Stimulated activated naive B cell treated with anti-CD40 and anti-IgM and Interleukin-4, amounts not matched to agents 10 μg/mL and 1 μg/mL and 100 μg/mL, for 72 hours (primary cell): Measurements from ENCODE around the gene SCGB1C2.
A peak's percentile ranks its signal among the peaks of the same experiment; 100 is the strongest.

Source experiments
- ATAC-seq, 2 donors: fragments of 150-1000 bp; cut with Tn5 transposase; replicated peaks; 2 replicates each; pipeline ENCODE4 v1.10.0; 2021; ENCODE audit warnings: moderate library complexity in 1 of 2
- DNase-seq: peaks from one replicate; pipeline ENCODE4 v3.0.0; 2021
- H3K27ac Mint-ChIP-seq: one replicate; pipeline ENCODE4 v1.8.0; 2022; ENCODE audit warnings: mild to moderate bottlenecking, mixed read lengths
- H3K27me3 Mint-ChIP-seq, 2 donors: one replicate each; pipeline ENCODE4 v1.8.0; 2022; ENCODE audit warnings: mixed read lengths in 2 of 2
- H3K36me3 Mint-ChIP-seq, 2 donors: one replicate each; pipeline ENCODE4 v1.8.0; 2022; ENCODE audit warnings: mixed read lengths in 2 of 2, mild to moderate bottlenecking in 1 of 2
- H3K4me1 Mint-ChIP-seq, 2 donors: one replicate each; pipeline ENCODE4 v1.8.0; 2022; ENCODE audit warnings: mixed read lengths in 2 of 2, mild to moderate bottlenecking in 1 of 2
- H3K4me3 Mint-ChIP-seq, 2 donors: one replicate each; pipeline ENCODE4 v1.8.0; 2022; ENCODE audit warnings: mild to moderate bottlenecking in 2 of 2, mixed read lengths in 2 of 2, moderate library complexity in 1 of 2
- H3K9me3 Mint-ChIP-seq, 2 donors: one replicate each; pipeline ENCODE4 v1.8.0; 2022; ENCODE audit warnings: mixed read lengths in 2 of 2, mild to moderate bottlenecking in 1 of 2

Gene SCGB1C2

GRCh38 chr17:172401-172800 lies 35.0 kb downstream of the SCGB1C2 start:
- Mint-ChIP-seq H3K27me3 (peaks cover 17 to 20% of the 10 kb centered on the region in 2 donors), H3K9me3 (no peaks in the 10 kb centered on the region), H3K36me3 (no peaks in the 10 kb centered on the region), H3K4me1 (no peaks in the 10 kb centered on the region), H3K27ac (no peak overlapping the region), H3K4me3 (no peak overlapping the region)
- no peak for ATAC-seq
- no peak for DNase-seq

- H3K4me1 Mint-ChIP-seq: no peaks in the 10 kb centered on the region
- H3K27ac Mint-ChIP-seq: no peak overlapping the region
- H3K27me3 Mint-ChIP-seq: peaks cover 24 to 29% of the 10 kb centered on the region in 2 donors
- H3K9me3 Mint-ChIP-seq: no peaks in the 10 kb centered on the region
- no peaks in the 10 kb centered on the region for H3K36me3 Mint-ChIP-seq
- ATAC-seq (no peak), DNase-seq (no peak)
- no peak overlapping the region for H3K4me3 Mint-ChIP-seq
Measured at GRCh38 chr17:173166-173911, 36.0 kb downstream of the SCGB1C2 start.

GRCh38 chr17:177155-177554 lies 39.8 kb downstream of the SCGB1C2 start:
- H3K27me3 Mint-ChIP-seq: peaks cover 24 to 42% of the 10 kb centered on the region in 2 donors

DNA sequence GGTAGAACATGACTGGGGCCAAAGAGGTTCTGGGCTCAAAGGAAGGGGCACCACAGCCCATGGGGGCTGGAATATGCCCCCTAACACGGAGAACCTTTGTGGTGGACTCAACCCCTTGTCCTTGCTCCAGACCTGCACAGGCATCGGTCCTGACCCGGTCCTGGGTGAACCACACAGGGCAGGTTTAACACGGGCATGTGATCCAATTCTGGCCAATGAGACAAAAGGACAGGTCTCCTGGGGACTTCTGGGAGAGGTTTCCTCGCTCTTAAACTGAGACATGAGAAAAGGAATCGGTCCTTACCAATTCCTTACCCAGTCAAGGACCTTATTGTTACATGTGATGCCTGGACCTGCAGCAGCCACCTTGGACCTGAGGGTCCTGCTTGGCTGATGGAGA lies 40.4 kb downstream of the SCGB1C2 start:
- no peak overlapping the region for H3K27ac Mint-ChIP-seq
- ATAC-seq: no peak
- H3K36me3 Mint-ChIP-seq: no peaks in the 10 kb centered on the region
- no peaks in the 10 kb centered on the region for H3K9me3 Mint-ChIP-seq
- H3K4me3 Mint-ChIP-seq: no peak overlapping the region
- DNase-seq: no peak
- peaks cover 2 to 6% of the 10 kb centered on the region in 2 donors for H3K4me1 Mint-ChIP-seq
- H3K27me3 Mint-ChIP-seq: peaks cover 30 to 48% of the 10 kb centered on the region in 2 donors

More at GRCh38 chr17:177155-177554, 39.8 kb downstream of the SCGB1C2 start:
- no peak overlapping the region for H3K27ac Mint-ChIP-seq
- H3K4me1 Mint-ChIP-seq: peaks cover 2 to 4% of the 10 kb centered on the region in 2 donors
- no peaks in the 10 kb centered on the region for H3K36me3 Mint-ChIP-seq
- DNase-seq: no peak
- H3K9me3 Mint-ChIP-seq: no peaks in the 10 kb centered on the region
- H3K4me3 Mint-ChIP-seq: no peak overlapping the region
- ATAC-seq: no peak

DNA sequence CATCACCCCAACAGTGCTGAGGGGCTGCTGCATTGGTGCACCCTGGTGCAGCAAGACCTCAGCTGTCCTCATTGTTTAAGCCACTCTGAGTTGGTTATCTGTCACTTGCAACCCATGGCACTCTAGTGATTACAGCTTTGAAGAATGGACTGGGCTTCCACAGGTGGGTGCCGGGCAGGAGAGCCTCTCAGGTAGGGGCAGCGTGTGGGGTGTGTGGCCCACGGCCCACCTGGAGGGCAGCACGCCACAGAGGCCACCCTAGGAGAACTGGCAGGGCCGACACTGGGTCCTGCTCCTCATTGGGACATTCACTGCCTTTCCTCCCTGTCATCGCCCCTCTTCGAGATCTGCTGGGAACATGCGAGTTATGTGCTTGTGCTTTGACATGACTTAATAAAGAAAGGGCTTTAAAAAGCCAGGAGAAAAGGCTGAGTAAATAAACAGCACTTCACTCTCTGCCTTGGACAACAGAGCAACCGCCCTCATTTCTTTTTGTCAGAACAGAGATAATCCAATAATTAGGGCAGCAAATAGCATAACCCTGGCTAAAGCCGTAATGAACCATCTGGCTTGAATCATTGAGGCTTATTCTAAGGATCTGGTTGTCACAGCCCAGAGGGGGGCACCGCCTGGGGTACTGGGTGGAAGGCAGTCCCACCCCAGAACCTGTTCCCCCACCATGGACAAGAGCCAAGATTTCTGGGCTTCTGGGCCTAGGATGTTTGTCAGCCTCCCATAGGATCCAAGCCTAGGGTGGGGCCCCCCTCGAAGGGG lies 41.1 kb downstream of the SCGB1C2 start:
- Mint-ChIP-seq H3K9me3 (no peaks in the 10 kb centered on the region), H3K4me3 (no peak overlapping the region), H3K36me3 (no peaks in the 10 kb centered on the region)

DNA sequence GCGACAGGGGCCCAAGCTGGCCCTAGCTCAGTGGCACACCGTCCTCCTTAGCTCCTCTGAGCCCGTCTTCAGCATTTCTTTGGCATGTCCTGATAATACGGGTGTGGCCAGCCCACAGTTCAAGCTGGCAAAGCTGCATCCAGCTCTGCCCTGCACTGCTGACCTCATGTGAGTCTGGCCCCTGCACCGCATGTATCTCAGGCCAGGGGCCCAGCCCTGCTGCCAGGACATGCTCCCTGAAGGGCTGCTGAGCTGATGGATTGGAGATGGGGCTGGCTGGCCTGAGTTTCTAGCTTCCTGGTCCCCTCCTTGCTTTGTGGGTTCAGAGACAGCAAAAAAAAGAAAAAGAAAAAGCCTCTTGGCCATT lies 41.7 kb downstream of the SCGB1C2 start:
- Mint-ChIP-seq H3K36me3 (no peaks in the 10 kb centered on the region), H3K9me3 (no peaks in the 10 kb centered on the region), H3K4me1 (peaks cover 2 to 6% of the 10 kb centered on the region in 2 donors), H3K27ac (no peak overlapping the region), H3K27me3 (peaks cover 43 to 54% of the 10 kb centered on the region in 2 donors), H3K4me3 (no peak overlapping the region)
- ATAC-seq (no peak), DNase-seq (no peak)

More for the DNA sequence above, 41.1 kb downstream of the SCGB1C2 start:
- peaks cover 37 to 49% of the 10 kb centered on the region in 2 donors for H3K27me3 Mint-ChIP-seq
- peaks cover 2 to 6% of the 10 kb centered on the region in 2 donors for H3K4me1 Mint-ChIP-seq
- H3K27ac Mint-ChIP-seq: no peak overlapping the region
- no peak for DNase-seq
- ATAC-seq: no peak

- ATAC-seq: no peak
- Mint-ChIP-seq H3K36me3 (no peaks in the 10 kb centered on the region), H3K27me3 (peaks cover 51 to 62% of the 10 kb centered on the region in 2 donors), H3K9me3 (no peaks in the 10 kb centered on the region), H3K27ac (no peak overlapping the region), H3K4me1 (peaks cover 2 to 6% of the 10 kb centered on the region in 2 donors), H3K4me3 (no peak overlapping the region)
- no peak for DNase-seq
Measured at GRCh38 chr17:179781-180380, 42.5 kb downstream of the SCGB1C2 start.

DNA sequence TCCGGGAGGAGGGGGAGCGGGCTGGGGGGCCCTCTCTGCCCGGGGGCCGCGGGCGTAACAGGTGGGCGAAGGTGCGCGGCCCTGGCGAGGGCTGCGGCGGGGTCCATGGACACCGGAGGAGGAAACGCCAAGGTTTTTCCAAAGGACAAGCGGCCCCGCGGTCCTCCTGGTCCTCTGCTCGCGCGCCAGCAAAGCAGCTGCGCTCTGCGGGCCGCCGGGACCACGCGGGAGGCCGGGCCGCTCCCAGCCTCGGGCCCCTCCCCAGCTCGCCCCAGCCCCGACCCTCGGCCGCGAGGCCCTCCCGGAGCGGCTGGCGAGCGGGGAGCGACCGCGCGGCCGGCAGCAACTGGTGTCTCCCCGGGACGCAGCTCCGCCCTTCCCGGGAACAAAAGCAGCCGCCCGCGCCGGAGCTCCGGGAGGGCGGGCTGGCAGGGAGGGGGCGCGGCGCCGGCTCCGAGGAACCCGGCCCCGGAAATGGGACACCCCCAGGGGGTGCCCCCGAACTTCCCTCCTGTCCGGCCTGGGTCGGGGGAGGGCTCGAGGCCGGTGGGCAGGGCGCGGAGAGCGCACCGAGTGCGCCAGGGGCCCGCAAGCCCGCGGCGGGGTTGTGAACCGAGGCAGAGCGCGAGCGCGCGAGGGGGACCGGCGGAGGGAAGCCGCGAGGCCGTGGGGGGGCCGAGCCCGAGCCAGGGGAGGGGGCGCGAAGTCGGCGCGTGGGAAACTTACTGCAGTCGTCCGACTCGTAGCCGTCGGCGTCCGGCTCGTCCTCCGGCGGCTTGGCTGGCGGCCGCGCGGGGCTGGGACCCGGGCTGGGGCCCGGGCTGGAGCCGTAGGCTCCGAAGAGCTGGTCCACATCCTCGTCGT lies 43.2 kb downstream of the SCGB1C2 start:
- DNase-seq: no peak
- H3K27ac Mint-ChIP-seq: no peak overlapping the region
- peaks cover 54 to 70% of the 10 kb centered on the region in 2 donors for H3K27me3 Mint-ChIP-seq
- no peak overlapping the region for H3K4me3 Mint-ChIP-seq
- no peaks in the 10 kb centered on the region for H3K36me3 Mint-ChIP-seq
- no peaks in the 10 kb centered on the region for H3K9me3 Mint-ChIP-seq
- ATAC-seq: no peak
- peaks cover 2 to 6% of the 10 kb centered on the region in 2 donors for H3K4me1 Mint-ChIP-seq

- DNase-seq (no peak), ATAC-seq (no peak)
- Mint-ChIP-seq H3K36me3 (no peaks in the 10 kb centered on the region), H3K4me1 (peaks cover 2 to 6% of the 10 kb centered on the region in 2 donors), H3K27ac (peak within 1 kb of the TSS; percentile 53), H3K4me3 (peak within 1 kb of the TSS; percentile 15 to 57), H3K27me3 (peaks cover 62 to 78% of the 10 kb centered on the region in 2 donors), H3K9me3 (no peaks in the 10 kb centered on the region)
Measured at GRCh38 chr17:181245-182049, 44.1 kb downstream of the SCGB1C2 start, which contains the start of gene DOC2B. Gene DOC2B (minus strand): TSS chr17:181650. CDS start chr17:181479, 171 bp downstream.

DNA sequence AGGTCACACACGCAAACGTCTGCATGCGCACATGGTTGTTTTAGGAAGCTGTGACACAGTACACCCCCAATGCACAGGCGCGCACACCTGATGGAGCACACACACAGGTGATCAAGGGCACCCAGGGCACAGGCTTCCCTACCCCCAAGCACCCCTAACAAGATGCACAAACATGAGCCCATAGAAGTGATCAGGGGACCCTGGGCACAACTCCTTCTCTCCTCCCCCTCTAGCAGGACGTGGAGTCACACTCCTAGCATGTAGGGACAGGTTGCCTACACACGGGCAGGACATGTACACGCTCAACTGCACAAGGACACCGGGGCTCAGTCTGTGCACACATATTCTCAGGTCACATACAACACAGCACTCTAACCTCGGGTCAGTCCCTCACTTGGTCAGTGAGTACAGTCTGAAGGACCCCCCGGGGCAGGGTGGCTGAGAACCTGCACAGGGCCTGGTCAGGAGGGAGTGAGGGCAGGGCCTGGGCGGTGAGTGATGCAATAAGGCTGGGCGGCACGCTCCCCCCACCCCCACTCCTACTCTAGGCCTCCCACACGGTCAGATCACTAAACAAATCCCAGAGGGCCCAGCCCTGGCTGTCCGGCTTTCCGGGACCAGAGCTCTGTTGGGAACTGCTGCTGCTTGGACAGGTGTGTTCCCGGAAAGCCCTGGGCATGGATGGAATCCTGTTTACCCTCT lies 44.8 kb downstream of the SCGB1C2 start:
- peak overlapping the region; percentile 53 for H3K27ac Mint-ChIP-seq
- H3K4me3 Mint-ChIP-seq: peak overlapping the region; percentile 15 to 57
- peaks cover 64 to 80% of the 10 kb centered on the region in 2 donors for H3K27me3 Mint-ChIP-seq
- H3K4me1 Mint-ChIP-seq: peaks cover 2 to 6% of the 10 kb centered on the region in 2 donors
- H3K36me3 Mint-ChIP-seq: no peaks in the 10 kb centered on the region
- no peaks in the 10 kb centered on the region for H3K9me3 Mint-ChIP-seq
- no peak for ATAC-seq
- no peak for DNase-seq

- DNase-seq: no peak
- H3K9me3 Mint-ChIP-seq: no peaks in the 10 kb centered on the region
- no peak overlapping the region for H3K27ac Mint-ChIP-seq
- H3K36me3 Mint-ChIP-seq: no peaks in the 10 kb centered on the region
- no peak overlapping the region for H3K4me3 Mint-ChIP-seq
- ATAC-seq: no peak
- peaks cover 58 to 72% of the 10 kb centered on the region in 2 donors for H3K27me3 Mint-ChIP-seq
- peaks cover 2 to 6% of the 10 kb centered on the region in 2 donors for H3K4me1 Mint-ChIP-seq
Measured at GRCh38 chr17:183021-183420, 45.7 kb downstream of the SCGB1C2 start.

DNA sequence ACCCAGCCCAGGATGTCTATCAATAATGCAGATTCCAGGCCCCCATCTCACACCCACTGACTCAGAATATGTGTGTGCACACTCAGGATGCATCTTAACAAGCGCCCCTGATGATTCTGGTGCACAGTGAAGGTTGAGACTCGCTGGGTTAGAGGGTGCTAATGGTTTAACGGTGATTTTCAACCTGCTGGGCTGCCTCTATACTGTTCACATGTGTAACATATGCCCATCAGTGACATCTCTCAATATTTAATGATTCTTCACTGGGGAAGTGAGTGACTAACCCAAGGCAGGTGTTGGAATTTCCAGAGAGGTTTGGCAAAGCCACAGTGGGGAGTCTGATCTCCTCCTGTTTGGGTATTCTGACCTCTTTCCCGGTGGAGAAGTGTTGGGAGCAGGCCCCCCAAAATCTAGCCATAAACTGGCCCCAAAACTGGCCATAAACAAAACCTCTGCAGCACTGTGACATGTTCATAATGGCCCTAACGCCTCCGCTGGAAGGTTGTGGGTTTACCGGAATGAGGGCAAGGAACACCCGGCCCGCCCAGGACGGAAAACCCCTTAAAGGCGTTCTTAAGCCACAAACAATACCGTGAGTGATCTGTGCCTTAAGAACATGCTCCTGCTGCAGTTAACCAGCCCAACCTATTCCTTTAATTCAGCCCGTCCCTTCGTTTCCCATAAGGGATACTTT lies 48.2 kb downstream of the SCGB1C2 start:
- DNase-seq: no peak
- H3K4me3 Mint-ChIP-seq: no peak overlapping the region

More for the DNA sequence above, 48.2 kb downstream of the SCGB1C2 start:
- no peak for ATAC-seq
- H3K9me3 Mint-ChIP-seq: no peaks in the 10 kb centered on the region
- H3K27ac Mint-ChIP-seq: no peak overlapping the region
- H3K36me3 Mint-ChIP-seq: no peaks in the 10 kb centered on the region
- H3K27me3 Mint-ChIP-seq: peaks cover 47 to 52% of the 10 kb centered on the region in 2 donors
- peaks cover 2 to 6% of the 10 kb centered on the region in 2 donors for H3K4me1 Mint-ChIP-seq
